Measurements from ENCODE around the gene ZDHHC20. TPM values are rescaled to one million over a fixed set of nuclear protein-coding genes. Genes with fewer than 3 reads are reported as not detected.
A peak's percentile ranks its signal among the peaks of the same experiment; 100 is the strongest.

Gene ZDHHC20
- 76.2 TPM for total RNA-seq

- peak; percentile 91 for DNase-seq (ENCODE audit: low spot score)
These were observed at the start of gene ZDHHC20 for GRCh38 chr13:21458813-21459701. ZDHHC20 (minus strand) TSS chr13:21459303; CDS start chr13:21459171, 132 bp downstream.

- no peak for DNase-seq (ENCODE audit: low spot score)
These were observed 45.3 kb upstream of the ZDHHC20 start for GRCh38 chr13:21504379-21504778.

- no peak for DNase-seq (ENCODE audit: low spot score)
These were observed 42.6 kb upstream of the ZDHHC20 start for GRCh38 chr13:21501686-21502085.

- DNase-seq (ENCODE audit: low spot score) = no peak
These were observed 27.2 kb upstream of the ZDHHC20 start for GRCh38 chr13:21486322-21486721.

- no peak for DNase-seq (ENCODE audit: low spot score)
These were observed 24.6 kb upstream of the ZDHHC20 start for GRCh38 chr13:21483748-21484147.

GRCh38 chr13:21481359-21481758 lies 22.3 kb upstream of the ZDHHC20 start:
- no peak for DNase-seq (ENCODE audit: low spot score)

- DNase-seq (ENCODE audit: low spot score) = peak; percentile 79
These were observed 20.0 kb upstream of the ZDHHC20 start for GRCh38 chr13:21478881-21479808.

- peak; percentile 84 for DNase-seq (ENCODE audit: low spot score)
These were observed 17.9 kb upstream of the ZDHHC20 start for GRCh38 chr13:21476893-21477472.

GRCh38 chr13:21475115-21475514 lies 16.0 kb upstream of the ZDHHC20 start:
- DNase-seq (ENCODE audit: low spot score) = no peak

- no peak for DNase-seq (ENCODE audit: low spot score)
These were observed 11.7 kb upstream of the ZDHHC20 start for GRCh38 chr13:21470785-21471184.

- DNase-seq (ENCODE audit: low spot score) = no peak
These were observed 7.4 kb upstream of the ZDHHC20 start for GRCh38 chr13:21466527-21466926.

GRCh38 chr13:21465710-21466160 lies 6.6 kb upstream of the ZDHHC20 start:
- peak; percentile 62 for DNase-seq (ENCODE audit: low spot score)

- no peak for DNase-seq (ENCODE audit: low spot score)
These were observed 4.3 kb upstream of the ZDHHC20 start for GRCh38 chr13:21463424-21463823.

GRCh38 chr13:21461131-21461530 lies 2.0 kb upstream of the ZDHHC20 start:
- DNase-seq (ENCODE audit: low spot score) = no peak

GRCh38 chr13:21458451-21458812 lies 671 bp downstream of the ZDHHC20 start:
- peak; percentile 34 for DNase-seq (ENCODE audit: low spot score)

GRCh38 chr13:21453387-21454081 lies 5.6 kb downstream of the ZDHHC20 start:
- no peak for DNase-seq (ENCODE audit: low spot score)

GRCh38 chr13:21450936-21451335 lies 8.2 kb downstream of the ZDHHC20 start:
- no peak for DNase-seq (ENCODE audit: low spot score)

GRCh38 chr13:21446656-21447055 lies 12.4 kb downstream of the ZDHHC20 start:
- no peak for DNase-seq (ENCODE audit: low spot score)

GRCh38 chr13:21445759-21446158 lies 13.3 kb downstream of the ZDHHC20 start:
- no peak for DNase-seq (ENCODE audit: low spot score)

- DNase-seq (ENCODE audit: low spot score) = no peak
These were observed 15.9 kb downstream of the ZDHHC20 start for GRCh38 chr13:21443171-21443570.

- no peak for DNase-seq (ENCODE audit: low spot score)
These were observed 22.5 kb downstream of the ZDHHC20 start for GRCh38 chr13:21436582-21436981.

Data from mucosa of gallbladder (tissue), 1 donor.